ENCODE data around the gene C1R.
A peak's percentile ranks its signal among the peaks of the same experiment; 100 is the strongest.

Gene C1R

DNA sequence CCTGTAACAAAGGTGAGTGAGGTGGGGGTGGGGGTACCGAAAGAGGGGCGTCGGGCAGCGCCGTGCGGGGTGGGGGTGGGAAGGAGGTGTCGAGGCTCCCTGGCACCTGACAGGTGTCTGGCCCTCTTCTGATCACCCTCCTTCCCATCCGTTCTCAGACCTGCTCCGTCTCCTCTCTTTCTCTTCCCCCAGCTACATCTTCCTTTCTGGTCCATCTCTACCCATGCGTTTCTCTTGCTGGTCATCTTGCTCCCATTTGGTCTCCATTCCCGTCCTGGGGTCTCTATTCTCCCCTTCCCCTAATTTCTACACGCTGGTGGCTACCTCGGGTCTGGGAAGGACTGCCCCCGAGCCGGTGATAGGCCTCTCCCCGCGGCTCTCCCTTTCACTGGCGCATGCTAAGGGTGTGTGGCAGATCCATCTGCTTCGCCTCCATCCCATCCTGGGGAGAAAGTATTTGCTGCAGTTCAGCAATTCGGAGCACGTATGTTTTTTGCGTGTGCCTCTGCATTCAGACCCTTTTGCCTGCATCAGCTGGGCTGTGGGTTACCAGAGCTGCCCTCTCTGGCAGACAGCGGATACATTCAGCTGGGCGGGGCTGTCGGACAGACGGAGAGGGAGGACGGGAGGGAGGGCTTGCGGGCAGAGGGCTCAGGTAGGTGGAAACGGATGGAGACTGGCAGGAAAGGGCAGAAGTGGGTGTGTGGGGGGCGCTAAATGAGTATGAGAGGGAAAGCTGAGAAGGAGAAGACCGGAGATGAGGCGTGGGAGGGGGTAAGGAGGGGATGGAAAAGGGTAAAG lies 38.7 kb upstream of the C1R start:
- peaks cover 12% of the 10 kb centered on the region for H3K4me1 ChIP-seq (ENCODE audit: low read depth, poor library complexity, severe bottlenecking)
- no peak overlapping the region for H3K4me3 ChIP-seq (IDR thresholded peaks at IDR 0.05; ENCODE audit: insufficient read depth, low read depth, low read length)
- H3K4me2 ChIP-seq, result peak overlapping the region; percentile 95
- TF ChIP-seq, protein P1, sequence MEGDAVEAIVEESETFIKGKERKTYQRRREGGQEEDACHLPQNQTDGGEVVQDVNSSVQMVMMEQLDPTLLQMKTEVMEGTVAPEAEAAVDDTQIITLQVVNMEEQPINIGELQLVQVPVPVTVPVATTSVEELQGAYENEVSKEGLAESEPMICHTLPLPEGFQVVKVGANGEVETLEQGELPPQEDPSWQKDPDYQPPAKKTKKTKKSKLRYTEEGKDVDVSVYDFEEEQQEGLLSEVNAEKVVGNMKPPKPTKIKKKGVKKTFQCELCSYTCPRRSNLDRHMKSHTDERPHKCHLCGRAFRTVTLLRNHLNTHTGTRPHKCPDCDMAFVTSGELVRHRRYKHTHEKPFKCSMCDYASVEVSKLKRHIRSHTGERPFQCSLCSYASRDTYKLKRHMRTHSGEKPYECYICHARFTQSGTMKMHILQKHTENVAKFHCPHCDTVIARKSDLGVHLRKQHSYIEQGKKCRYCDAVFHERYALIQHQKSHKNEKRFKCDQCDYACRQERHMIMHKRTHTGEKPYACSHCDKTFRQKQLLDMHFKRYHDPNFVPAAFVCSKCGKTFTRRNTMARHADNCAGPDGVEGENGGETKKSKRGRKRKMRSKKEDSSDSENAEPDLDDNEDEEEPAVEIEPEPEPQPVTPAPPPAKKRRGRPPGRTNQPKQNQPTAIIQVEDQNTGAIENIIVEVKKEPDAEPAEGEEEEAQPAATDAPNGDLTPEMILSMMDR (conservative IDR thresholded peaks at IDR 0.05; ENCODE audit: low read depth, low read length), result no peak
- H3K36me3 ChIP-seq (ENCODE audit: insufficient read depth), result no peaks in the 10 kb centered on the region
- no peaks in the 10 kb centered on the region for H3K27me3 ChIP-seq (ENCODE audit: insufficient read depth, low read depth)
- no peaks in the 10 kb centered on the region for H4K20me1 ChIP-seq (ENCODE audit: insufficient read depth)
- no peak overlapping the region for H3K27ac ChIP-seq
- peak overlapping the region; percentile 71; the same call in 1 of the 2 replicates for H3K9ac ChIP-seq
- peak overlapping the region; percentile 81; the same call in 1 of the 2 replicates for H2AFZ ChIP-seq (ENCODE audit: low read depth)
- H3K79me2 ChIP-seq (ENCODE audit: insufficient read depth, low read depth), result no peaks in the 10 kb centered on the region

DNA sequence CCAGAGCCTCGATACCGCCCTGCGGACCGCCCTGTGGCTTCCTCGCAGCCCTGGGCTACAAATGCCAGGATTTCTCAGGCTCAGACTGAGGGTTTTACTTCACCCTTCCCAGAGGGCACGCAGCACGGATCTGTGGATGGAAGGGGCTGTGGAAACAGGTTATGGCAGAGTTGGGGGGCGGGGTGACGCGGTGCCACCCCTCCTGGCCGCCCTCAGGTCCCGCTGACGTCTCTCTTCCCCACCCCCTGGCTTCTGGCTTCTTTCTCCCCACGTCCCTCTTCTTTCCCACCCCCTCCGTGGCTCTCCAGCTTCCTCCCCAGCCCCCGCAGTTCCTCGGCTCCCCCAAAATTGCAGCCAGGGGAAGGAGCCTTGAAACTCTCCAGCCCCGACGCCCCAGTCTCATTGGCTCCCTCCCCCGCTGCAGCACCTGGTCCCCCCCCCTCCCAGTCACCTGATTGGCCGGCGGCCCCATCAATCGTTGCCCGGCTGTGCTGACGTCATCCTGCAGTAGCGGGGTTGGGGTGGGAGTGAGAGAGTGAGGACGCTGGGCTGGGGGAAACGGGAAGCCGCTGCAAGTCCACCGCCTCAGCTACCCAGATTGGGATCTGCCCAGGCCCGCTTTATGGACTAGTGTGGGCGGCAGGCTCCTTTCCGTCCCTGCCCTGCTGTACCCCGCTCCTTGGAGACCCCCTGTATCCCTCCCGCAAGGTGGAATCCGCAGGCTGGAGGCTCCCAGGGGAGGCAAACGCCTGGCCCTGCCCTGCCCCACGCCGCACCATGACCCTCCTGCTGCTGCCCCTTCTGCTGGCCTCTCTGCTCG lies 37.8 kb upstream of the C1R start, which contains the start of gene CLSTN3:
Gene CLSTN3 (plus strand): TSS at position 500 of the 820 bp plus-strand sequence. CDS start 278 bp downstream, at position 778.
- H4K20me1 ChIP-seq (ENCODE audit: insufficient read depth), result no peaks in the 10 kb centered on the region
- peak within 1 kb of the TSS; percentile 81 for H2AFZ ChIP-seq (ENCODE audit: low read depth)
- peak within 1 kb of the TSS; percentile 95 for H3K4me2 ChIP-seq
- TF ChIP-seq, protein P1 (conservative IDR thresholded peaks at IDR 0.05; ENCODE audit: low read depth, low read length), result no peak
- no peaks in the 10 kb centered on the region for H3K36me3 ChIP-seq (ENCODE audit: insufficient read depth)
- H3K27ac ChIP-seq, result no peak within 1 kb of the TSS
- H3K4me3 ChIP-seq (IDR thresholded peaks at IDR 0.05; ENCODE audit: insufficient read depth, low read depth, low read length), result no peak within 1 kb of the TSS
- H3K27me3 ChIP-seq (ENCODE audit: insufficient read depth, low read depth), result no peaks in the 10 kb centered on the region
- peak within 1 kb of the TSS; percentile 71; the same call in 1 of the 2 replicates for H3K9ac ChIP-seq
- H3K4me1 ChIP-seq (ENCODE audit: low read depth, poor library complexity, severe bottlenecking), result peaks cover 12% of the 10 kb centered on the region
- no peaks in the 10 kb centered on the region for H3K79me2 ChIP-seq (ENCODE audit: insufficient read depth, low read depth)

DNA sequence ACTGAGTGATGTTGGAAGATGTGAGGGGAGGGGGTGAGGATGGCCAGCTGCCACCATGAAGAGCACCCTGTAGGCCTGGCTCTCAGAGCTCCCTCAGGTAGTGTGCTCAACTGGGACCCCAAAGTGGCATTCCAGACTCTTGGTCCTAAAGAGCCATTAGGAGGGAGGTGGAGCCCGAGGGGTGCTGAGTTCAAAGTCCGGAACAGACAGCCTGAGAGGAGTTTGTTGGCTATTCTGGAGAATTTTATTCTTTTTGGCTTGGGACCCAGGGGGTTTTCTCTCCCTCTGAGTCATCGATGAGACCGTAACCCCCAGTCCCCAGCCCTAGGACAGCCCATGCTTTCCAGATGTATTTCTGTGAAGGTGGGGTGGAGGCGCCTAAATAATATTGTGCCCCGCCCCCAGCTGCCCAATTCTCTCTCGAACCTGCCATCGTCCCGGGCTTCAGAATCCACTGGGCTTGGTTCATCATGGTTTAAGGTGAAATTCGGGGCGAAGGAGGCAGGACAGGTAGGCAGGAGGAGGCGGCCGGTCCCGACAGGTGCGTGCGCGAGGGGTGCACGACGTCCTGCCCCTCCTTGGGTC lies 37.1 kb upstream of the C1R start:
- Histone ChIP-seq H3K27ac (no peak overlapping the region), H3K36me3 (ENCODE audit: insufficient read depth) (no peaks in the 10 kb centered on the region), H3K79me2 (ENCODE audit: insufficient read depth, low read depth) (no peaks in the 10 kb centered on the region), H3K4me3 (IDR thresholded peaks at IDR 0.05; ENCODE audit: insufficient read depth, low read depth, low read length) (no peak overlapping the region), H3K27me3 (ENCODE audit: insufficient read depth, low read depth) (no peaks in the 10 kb centered on the region), H3K4me1 (ENCODE audit: low read depth, poor library complexity, severe bottlenecking) (peaks cover 12% of the 10 kb centered on the region), H3K4me2 (peak overlapping the region; percentile 95), H3K9ac (peak overlapping the region; percentile 71; the same call in 1 of the 2 replicates), H4K20me1 (ENCODE audit: insufficient read depth) (no peaks in the 10 kb centered on the region), H2AFZ (ENCODE audit: low read depth) (peak overlapping the region; percentile 81)
- TF ChIP-seq, protein P1 (conservative IDR thresholded peaks at IDR 0.05; ENCODE audit: low read depth, low read length), result no peak

DNA sequence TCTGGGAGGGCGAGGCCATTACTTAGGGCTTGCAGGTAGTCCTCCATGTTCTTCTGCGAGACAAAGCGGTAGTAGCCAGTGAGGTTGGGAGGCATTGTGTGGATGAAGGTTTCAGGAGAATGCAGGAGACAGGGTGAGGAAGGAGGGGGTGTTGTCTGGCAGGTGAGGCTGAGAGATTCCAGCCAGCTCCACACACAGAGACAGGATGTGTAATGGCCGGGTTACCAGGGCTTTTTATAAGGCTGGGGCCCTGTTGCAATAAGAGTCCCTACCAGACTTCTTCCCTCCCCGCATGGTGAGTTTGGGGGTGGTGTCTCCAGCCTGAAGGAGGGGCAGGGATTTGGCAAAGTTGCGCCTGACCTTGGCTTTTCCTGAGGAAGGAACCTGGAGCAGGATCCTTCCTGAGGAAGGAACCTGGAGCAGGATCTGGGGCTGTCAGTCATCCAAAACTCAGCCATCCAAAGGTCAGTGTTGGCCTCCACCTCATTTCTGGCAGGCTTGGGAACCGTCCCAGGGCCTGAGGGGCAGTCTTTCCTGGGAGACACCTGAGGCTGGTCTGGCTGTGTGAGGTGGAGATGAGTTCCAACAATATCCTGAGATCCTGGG lies 36.5 kb upstream of the C1R start, which contains the start of gene RBP5:
Gene RBP5 (minus strand): TSS at position 209 of the 606 bp plus-strand sequence. CDS start 114 bp downstream, at position 95.
- peaks cover 12% of the 10 kb centered on the region for H3K4me1 ChIP-seq (ENCODE audit: low read depth, poor library complexity, severe bottlenecking)
- no peaks in the 10 kb centered on the region for H3K36me3 ChIP-seq (ENCODE audit: insufficient read depth)
- TF ChIP-seq, protein P1 (conservative IDR thresholded peaks at IDR 0.05; ENCODE audit: low read depth, low read length), result no peak
- H3K27ac ChIP-seq, result no peak within 1 kb of the TSS
- peak within 1 kb of the TSS; percentile 81 for H2AFZ ChIP-seq (ENCODE audit: low read depth)
- H3K4me2 ChIP-seq, result peak within 1 kb of the TSS; percentile 95
- no peaks in the 10 kb centered on the region for H3K79me2 ChIP-seq (ENCODE audit: insufficient read depth, low read depth)
- no peaks in the 10 kb centered on the region for H3K27me3 ChIP-seq (ENCODE audit: insufficient read depth, low read depth)
- H3K9ac ChIP-seq, result peak within 1 kb of the TSS; percentile 71; the same call in 1 of the 2 replicates
- H4K20me1 ChIP-seq (ENCODE audit: insufficient read depth), result no peaks in the 10 kb centered on the region
- no peak within 1 kb of the TSS for H3K4me3 ChIP-seq (IDR thresholded peaks at IDR 0.05; ENCODE audit: insufficient read depth, low read depth, low read length)

All from KMS-11 (cell line).